Hepatocyte (in vitro differentiated cells): Measurements from ENCODE around the gene TFAP2A. TPM values are rescaled to one million over a fixed set of nuclear protein-coding genes. Genes with fewer than 3 reads are reported as not detected.

Experiments
- DNase-seq: peaks from one replicate; pipeline ENCODE4 v3.0.0-alpha.2; 2016; ENCODE audit warnings: low spot score
- H2AFZ ChIP-seq: fragments of 200-600 bp; sonication (generic); 2 replicates; pipeline ENCODE4 v1.6.0; 2016; ENCODE audit warnings: antibody characterized with exemption, mild to moderate bottlenecking
- H3K27ac ChIP-seq: fragments of 200-600 bp; sonication (generic); 2 replicates; pipeline ENCODE4 v1.5.1; 2016; ENCODE audit warnings: mild to moderate bottlenecking
- H3K27me3 ChIP-seq: fragments of 200-600 bp; sonication (generic); 2 replicates; pipeline ENCODE4 v1.6.1; 2016
- H3K36me3 ChIP-seq: fragments of 200-600 bp; sonication (generic); replicated peaks from 2 replicates; pipeline ENCODE4 v1.5.1; 2016; ENCODE audit warnings: low read depth; ENCODE audit not compliant: insufficient read depth
- H3K4me1 ChIP-seq: fragments of 200-600 bp; sonication (generic); 2 replicates; pipeline ENCODE4 v1.5.1; 2016; ENCODE audit warnings: mild to moderate bottlenecking, moderate library complexity; ENCODE audit not compliant: insufficient read depth
- H3K4me2 ChIP-seq: fragments of 200-600 bp; sonication (generic); 2 replicates; pipeline ENCODE4 v1.6.0; 2016
- H3K4me3 ChIP-seq: fragments of 200-600 bp; sonication (generic); 2 replicates; pipeline ENCODE4 v1.5.1; 2016; ENCODE audit warnings: mild to moderate bottlenecking
- H3K79me2 ChIP-seq: fragments of 200-600 bp; sonication (generic); 2 replicates; pipeline ENCODE4 v1.6.0; 2017; ENCODE audit warnings: mild to moderate bottlenecking
- H3K9me2 ChIP-seq: fragments of 200-600 bp; sonication (generic); replicated peaks from 2 replicates; pipeline ENCODE4 v1.6.0; 2017; ENCODE audit warnings: mild to moderate bottlenecking; ENCODE audit not compliant: insufficient read depth
- H3K9me3 ChIP-seq: fragments of 200-600 bp; sonication (generic); 2 replicates; pipeline ENCODE4 v1.5.1; 2016; ENCODE audit warnings: low read depth, mild to moderate bottlenecking
- H4K20me1 ChIP-seq: fragments of 200-600 bp; sonication (generic); 2 replicates; pipeline ENCODE4 v1.6.0; 2016; ENCODE audit warnings: mild to moderate bottlenecking; ENCODE audit not compliant: insufficient read depth, poor library complexity, severe bottlenecking
- EZH2 ChIP-seq: fragments of 200-600 bp; sonication (generic); IDR thresholded peaks from 2 replicates; pipeline ENCODE4 v1.6.1; 2016; ENCODE audit warnings: antibody characterized with exemption, mild to moderate bottlenecking, borderline replicate concordance
- EZH2phosphoT487 ChIP-seq: fragments of 200-600 bp; sonication (generic); IDR thresholded peaks from one replicate; pipeline ENCODE4 v1.6.1; 2018; ENCODE audit warnings: antibody characterized with exemption, mild to moderate bottlenecking, low read depth, moderate library complexity; ENCODE audit not compliant: unreplicated experiment, severe bottlenecking
- whole genome bisulfite sequencing: methylation state at CpG from one replicate; pipeline ENCODE4 v1.1.6; 2016; ENCODE audit warnings: low lambda C conversion rate; ENCODE audit errors: missing lambda C conversion rate; 5-methylcytosine and 5-hydroxymethylcytosine counted together
- polyA plus RNA-seq: library from polyadenylated mRNA; unstranded; fragments of >200 nt; fragmentation: Nextera tagmentation; extraction: Ambion mirVana; gene quantifications from 2 replicates; pipeline ENCODE4 v1.2.1, GENCODE V29; 2016
- total RNA-seq: library from RNA; depleted of rRNA; stranded (reverse); fragments of >200 nt; gene quantifications from 2 replicates; pipeline ENCODE4 v1.2.3, GENCODE V29; 2014
- TF ChIP-seq, protein P1 (sequence below): fragments of 200-600 bp; sonication (generic); IDR thresholded peaks from 2 replicates; pipeline ENCODE4 v1.5.1; 2016; ENCODE audit warnings: antibody characterized with exemption, mild to moderate bottlenecking; ENCODE audit not compliant: poor library complexity

TFAP2A gene
- total and polyA plus RNA-seq, 2 experiments from 2014 or later, result 6.2 to 14.9 TPM

GRCh38 chr6:10426781-10427279 is 12.0 kb upstream of the TFAP2A start:
- TF ChIP-seq EZH2 (no peak), EZH2phosphoT487 (no peak)
- TF ChIP-seq, protein P1, sequence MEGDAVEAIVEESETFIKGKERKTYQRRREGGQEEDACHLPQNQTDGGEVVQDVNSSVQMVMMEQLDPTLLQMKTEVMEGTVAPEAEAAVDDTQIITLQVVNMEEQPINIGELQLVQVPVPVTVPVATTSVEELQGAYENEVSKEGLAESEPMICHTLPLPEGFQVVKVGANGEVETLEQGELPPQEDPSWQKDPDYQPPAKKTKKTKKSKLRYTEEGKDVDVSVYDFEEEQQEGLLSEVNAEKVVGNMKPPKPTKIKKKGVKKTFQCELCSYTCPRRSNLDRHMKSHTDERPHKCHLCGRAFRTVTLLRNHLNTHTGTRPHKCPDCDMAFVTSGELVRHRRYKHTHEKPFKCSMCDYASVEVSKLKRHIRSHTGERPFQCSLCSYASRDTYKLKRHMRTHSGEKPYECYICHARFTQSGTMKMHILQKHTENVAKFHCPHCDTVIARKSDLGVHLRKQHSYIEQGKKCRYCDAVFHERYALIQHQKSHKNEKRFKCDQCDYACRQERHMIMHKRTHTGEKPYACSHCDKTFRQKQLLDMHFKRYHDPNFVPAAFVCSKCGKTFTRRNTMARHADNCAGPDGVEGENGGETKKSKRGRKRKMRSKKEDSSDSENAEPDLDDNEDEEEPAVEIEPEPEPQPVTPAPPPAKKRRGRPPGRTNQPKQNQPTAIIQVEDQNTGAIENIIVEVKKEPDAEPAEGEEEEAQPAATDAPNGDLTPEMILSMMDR, result no peak

DNA sequence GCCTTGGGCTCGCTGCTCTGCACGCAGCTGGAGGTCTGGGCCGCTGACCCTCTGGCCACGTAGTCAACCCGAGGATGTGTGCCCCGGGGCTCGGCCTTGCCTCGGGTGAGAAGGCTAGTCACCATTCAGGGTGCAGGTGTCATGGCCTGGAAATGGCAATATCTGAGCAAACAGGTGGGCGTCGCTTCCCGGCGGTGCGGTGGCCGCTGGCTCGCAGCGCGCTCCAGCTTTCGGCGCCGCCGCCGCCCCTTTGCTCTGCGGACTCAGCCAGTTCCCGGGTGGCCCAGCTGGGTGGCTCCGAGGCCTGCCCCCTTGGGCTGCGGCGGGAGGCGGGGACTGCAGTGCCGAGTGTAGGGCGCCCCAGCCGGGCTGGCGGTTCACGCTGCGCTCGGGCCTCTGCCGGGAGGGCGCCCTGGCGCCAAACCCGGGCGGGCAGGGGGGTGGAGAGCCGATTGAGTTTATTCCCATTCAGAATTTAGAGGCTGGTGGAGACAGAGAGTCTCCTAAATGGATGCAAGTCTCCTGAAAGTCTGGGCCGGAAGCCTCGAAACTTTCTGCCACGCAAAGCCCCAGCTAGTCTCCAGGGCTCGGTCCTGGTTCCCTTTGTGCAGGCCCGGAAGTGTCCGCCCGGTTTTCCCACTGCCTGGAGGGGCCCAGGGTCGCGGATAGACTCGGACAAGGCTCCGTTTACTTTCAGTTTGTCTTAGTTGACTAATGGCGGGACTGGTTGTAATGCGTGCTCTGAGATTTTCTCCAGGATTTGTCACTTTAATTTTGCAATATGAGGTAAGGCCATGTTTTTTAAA is 11.3 kb upstream of the TFAP2A start:
- H3K27me3 ChIP-seq, result peaks cover 46% of the 10 kb centered on the region
- H3K27ac ChIP-seq, result peak overlapping the region; percentile 75
- peak overlapping the region; percentile 91 for H2AFZ ChIP-seq
- no peaks in the 10 kb centered on the region for H3K9me2 ChIP-seq
- no peaks in the 10 kb centered on the region for H3K9me3 ChIP-seq
- peak; percentile 85 for DNase-seq
- peak overlapping the region; percentile 50 for H3K4me3 ChIP-seq
- peaks cover 16% of the 10 kb centered on the region for H3K4me1 ChIP-seq
- 2% methylated on average over 52 of the region's 54 CpGs for WGBS
- no peaks in the 10 kb centered on the region for H3K79me2 ChIP-seq
- peak overlapping the region; percentile 96 for H3K4me2 ChIP-seq
- TF ChIP-seq EZH2 (peak; percentile 48), EZH2phosphoT487 (no peak)
- TF ChIP-seq, protein P1, result peak; percentile 10
- no peaks in the 10 kb centered on the region for H4K20me1 ChIP-seq
- H3K36me3 ChIP-seq, result no peaks in the 10 kb centered on the region

More at GRCh38 chr6:10426781-10427279, 12.0 kb upstream of the TFAP2A start:
- Histone ChIP-seq H3K36me3 (no peaks in the 10 kb centered on the region), H2AFZ (peak overlapping the region; percentile 91), H3K4me2 (peak overlapping the region; percentile 96), H4K20me1 (no peaks in the 10 kb centered on the region), H3K4me3 (peak overlapping the region; percentile 50), H3K9me3 (no peaks in the 10 kb centered on the region), H3K79me2 (no peaks in the 10 kb centered on the region), H3K27me3 (peaks cover 40% of the 10 kb centered on the region), H3K4me1 (peaks cover 16% of the 10 kb centered on the region), H3K27ac (peak overlapping the region; percentile 75), H3K9me2 (no peaks in the 10 kb centered on the region)
- DNase-seq, result no peak
- 10% methylated on average over 6 of the region's 6 CpGs for WGBS

DNA sequence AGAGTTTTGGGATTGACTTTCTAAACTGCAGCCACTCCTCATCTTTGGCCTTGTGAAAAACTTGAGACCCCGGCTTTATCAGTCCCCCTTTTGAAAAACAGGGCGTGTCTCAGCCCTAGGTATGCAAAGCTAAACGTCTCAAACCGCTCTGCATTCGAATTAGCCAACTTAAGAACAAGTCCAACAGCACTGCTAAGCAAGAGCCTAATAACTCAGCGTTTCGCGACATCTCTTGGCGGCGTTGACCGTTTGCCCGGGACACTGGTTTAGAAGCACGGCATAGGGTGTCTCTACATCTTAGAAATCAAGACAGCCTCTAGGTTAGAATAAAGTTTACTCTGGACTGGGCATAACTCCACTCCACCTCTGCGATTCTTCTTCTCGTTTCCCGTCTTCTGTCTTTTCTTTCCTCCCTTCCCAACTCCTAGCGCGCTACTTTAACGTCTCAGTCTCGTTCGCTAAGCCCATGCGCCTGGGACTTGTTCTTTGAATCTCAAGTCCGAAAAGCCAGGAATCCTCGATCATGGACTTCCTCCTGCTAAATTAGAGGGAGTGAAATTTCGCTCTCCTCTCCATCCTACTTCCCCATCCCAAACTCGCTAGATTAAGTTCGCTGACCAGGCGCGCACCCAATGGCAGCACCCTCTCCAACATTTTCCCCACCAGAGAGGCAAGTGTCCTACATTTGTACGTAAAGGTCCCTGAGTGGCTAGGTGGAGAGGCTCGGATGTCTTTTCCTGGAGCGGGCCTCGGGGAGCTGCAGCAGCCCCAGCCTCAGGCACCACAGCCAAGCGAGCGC is 10.5 kb upstream of the TFAP2A start:
- Histone ChIP-seq H3K4me3 (peak overlapping the region; percentile 23), H3K4me1 (peaks cover 16% of the 10 kb centered on the region), H3K36me3 (no peaks in the 10 kb centered on the region), H3K9me3 (no peaks in the 10 kb centered on the region), H3K27me3 (peaks cover 54% of the 10 kb centered on the region), H3K27ac (peak overlapping the region; percentile 75), H4K20me1 (no peaks in the 10 kb centered on the region), H3K9me2 (no peaks in the 10 kb centered on the region), H2AFZ (peak overlapping the region; percentile 91), H3K79me2 (no peaks in the 10 kb centered on the region), H3K4me2 (peak overlapping the region; percentile 96)
- TF ChIP-seq, protein P1, result no peak
- TF ChIP-seq EZH2 (peak; percentile 73), EZH2phosphoT487 (no peak)
- 10% methylated on average over 35 of the region's 35 CpGs for WGBS
- no peak for DNase-seq
